Renal pelvis (tissue), 4 donors: ENCODE results near the gene HPSE. TPM values are rescaled to one million over a fixed set of nuclear protein-coding genes. Genes with fewer than 3 reads are reported as not detected.

Experiments used
- DNase-seq: peaks from one replicate; pipeline ENCODE4 v3.0.0-alpha.2; 2013
- polyA plus RNA-seq, 3 donors: library from polyadenylated mRNA; unstranded; fragments of 120-200 nt; gene quantifications; one replicate each; pipeline ENCODE4 v1.2.1, GENCODE V29; 2013; ENCODE audit not compliant: insufficient read length in 3 of 3

The HPSE gene
- polyA plus RNA-seq, 3 donors, result 0.94 to 1.0 (median 0.95) TPM

DNA sequence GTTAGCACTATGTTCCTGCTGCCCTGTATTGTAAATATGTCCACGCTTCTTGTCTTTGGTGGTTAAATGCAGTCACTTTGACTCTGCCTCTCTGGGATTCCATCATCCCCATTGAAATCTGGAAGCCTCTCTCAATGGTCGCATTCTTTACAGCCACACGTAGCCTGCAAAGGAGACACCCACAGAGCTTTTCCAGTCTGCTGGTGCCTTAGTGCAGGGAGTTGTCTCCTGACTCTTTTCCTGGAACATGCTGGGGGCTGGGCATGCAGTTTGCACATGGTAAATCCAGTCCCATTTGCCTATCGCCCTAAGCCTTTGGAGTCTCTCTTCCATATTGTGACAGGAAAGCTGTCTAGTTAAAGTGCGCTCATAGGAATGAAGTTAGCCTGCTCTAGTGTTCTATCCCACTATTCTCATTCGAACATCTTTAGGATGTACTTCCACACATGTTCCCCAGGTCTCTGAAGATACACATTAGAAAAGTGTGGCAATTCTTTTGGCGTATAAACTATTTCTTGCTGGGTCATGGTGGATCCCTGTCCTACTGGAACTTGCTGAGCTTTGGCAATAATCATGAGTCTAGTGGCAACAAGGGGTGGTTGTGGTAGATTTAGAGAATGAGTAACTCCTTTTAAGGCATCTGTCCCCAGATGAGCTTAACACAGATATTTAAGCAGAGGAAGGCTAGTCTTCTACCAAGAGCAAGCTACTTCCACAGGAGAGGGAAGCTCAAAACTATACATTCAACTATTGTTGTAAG, 83.8 kb downstream of the HPSE start:
- DNase-seq, result no peak

DNA sequence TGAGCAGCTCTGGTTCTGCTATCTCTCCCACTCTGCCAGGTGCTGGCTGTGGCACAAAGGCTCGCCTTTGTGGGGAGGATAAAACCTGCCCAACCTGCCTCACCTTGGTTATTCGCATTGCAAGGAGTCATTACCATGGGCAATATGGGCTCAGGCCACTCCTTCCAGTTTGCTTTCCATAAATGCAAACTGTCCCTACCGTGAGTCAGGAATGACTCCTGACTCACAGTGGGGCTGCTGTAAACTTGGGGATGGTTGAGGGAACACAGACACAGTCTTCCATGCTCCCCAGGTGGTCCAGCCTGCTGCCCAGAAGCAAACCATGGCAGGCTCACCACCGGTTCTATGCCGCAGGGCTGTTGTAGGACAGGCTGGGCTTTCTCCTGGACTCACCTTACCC, 86.2 kb downstream of the HPSE start:
- DNase-seq, result no peak

DNA sequence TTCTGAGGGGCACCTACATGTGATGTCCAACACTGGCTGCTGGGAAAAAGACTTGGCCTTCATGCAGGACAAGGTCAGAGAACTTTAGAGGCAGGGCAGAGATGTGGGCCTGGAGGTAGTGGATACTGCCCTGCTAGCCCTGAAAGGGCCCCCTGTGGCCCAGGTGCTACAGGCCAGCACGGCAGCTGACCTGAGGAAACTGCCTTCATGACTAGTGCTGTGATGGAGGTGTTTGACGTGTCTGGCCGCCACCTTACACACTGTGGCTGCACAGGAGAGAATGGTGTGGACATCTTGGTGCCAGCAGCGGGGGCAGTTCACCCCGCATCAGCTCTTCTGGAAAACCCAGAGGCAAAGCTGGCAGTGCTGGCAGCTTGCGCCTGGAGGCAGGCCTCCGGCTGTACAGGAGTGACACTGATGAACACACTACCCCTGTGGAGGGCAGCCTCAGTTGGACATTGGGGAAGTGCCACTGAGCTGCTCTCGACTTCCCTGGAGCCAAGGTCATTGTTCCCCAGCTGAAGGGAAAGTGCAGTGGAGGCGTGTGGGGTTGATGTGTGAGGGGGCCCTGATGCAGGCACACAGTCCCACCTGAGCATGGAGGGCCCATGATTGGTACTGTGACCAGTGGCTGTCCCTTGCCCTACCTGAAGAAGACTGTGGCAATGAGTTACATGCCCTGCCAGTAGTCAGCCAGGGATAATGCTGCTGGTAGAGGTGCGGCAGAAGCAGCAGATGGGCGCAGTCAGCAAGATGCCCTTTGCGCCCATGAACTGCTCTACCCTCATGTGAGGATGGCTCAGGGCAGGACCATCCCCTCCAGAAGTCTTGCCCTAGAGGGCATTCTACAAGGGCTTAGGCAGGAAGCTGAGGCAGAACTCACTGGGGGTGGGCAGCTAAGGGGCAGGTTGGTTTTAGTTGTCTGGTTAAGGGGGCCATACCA, 87.0 kb downstream of the HPSE start:
- DNase-seq, result no peak

Other genes starting within 250 kb of the HPSE start
- gene PLAC8, start 220.1 kb downstream of the HPSE start, polyA plus RNA-seq, result 1 to 10 TPM; 2.6 to 3.0 (median 2.9) TPM
- gene COQ2, start 50.0 kb downstream of the HPSE start, polyA plus RNA-seq, result 10 to 100 TPM; 14.8 to 15.2 (median 15.2) TPM
- 10 to 100 TPM; 17.0 to 18.5 (median 17.7) TPM for gene HELQ, start 121.0 kb upstream of the HPSE start, polyA plus RNA-seq
- 10 to 100 TPM; 65.6 to 68.2 (median 67.3) TPM for gene MRPS18C, start 121.2 kb upstream of the HPSE start, polyA plus RNA-seq
- gene ABRAXAS1, start 150.3 kb upstream of the HPSE start, polyA plus RNA-seq, result 10 to 100 TPM; 20.9 to 33.3 (median 31.6) TPM
- gene GPAT3, start 201.3 kb upstream of the HPSE start, polyA plus RNA-seq, result 10 to 100 TPM; 14.3 to 24.5 (median 22.4) TPM